Esophagus muscularis mucosa (tissue), 4 donors: ENCODE data around the gene CCRL2. TPM values are rescaled to one million over a fixed set of nuclear protein-coding genes. Genes with fewer than 3 reads are reported as not detected.
"Not testable (repeated sequence)": the region's sequence is repeated elsewhere in the genome, so short reads cannot be mapped to it uniquely, and the experiment has no call there.

Experiments
- DNase-seq: peaks from one replicate; pipeline ENCODE4 v3.0.0-alpha.2; 2017; ENCODE audit errors: extremely low spot score
- H3K27ac ChIP-seq, 4 donors: fragments of 200-600 bp; sonication (generic); replicated peaks in 1 of 4; 1 replicate in 3 of 4; 2 replicates in 1 of 4; pipeline ENCODE4 v1.5.1; 2016 to 2019; ENCODE audit warnings: mild to moderate bottlenecking in 1 of 4
- H3K27me3 ChIP-seq, 4 donors: fragments of 200-600 bp; sonication (generic); one replicate each; pipeline versions ENCODE4 v1.5.1 to v1.6.0; 2016 to 2019
- H3K36me3 ChIP-seq, 4 donors: fragments of 200-600 bp; sonication (generic); one replicate each; pipeline ENCODE4 v1.5.1; 2016 to 2019
- H3K4me1 ChIP-seq, 4 donors: fragments of 200-600 bp; sonication (generic); one replicate each; pipeline ENCODE4 v1.5.1; 2016 to 2019
- H3K4me3 ChIP-seq, 4 donors: fragments of 200-600 bp; sonication (generic); 1 replicate in 2 of 4; 2 replicates in 2 of 4; pipeline ENCODE4 v1.5.1; 2016 to 2019; ENCODE audit warnings: mild to moderate bottlenecking in 4 of 4, moderate library complexity in 1 of 4
- H3K9me3 ChIP-seq, 4 donors: fragments of 200-600 bp; sonication (generic); 1 replicate in 3 of 4; 2 replicates in 1 of 4; pipeline ENCODE4 v1.5.1; 2016 to 2019
- CTCF ChIP-seq, 3 experiments: fragments of 200-600 bp in 2 of 3; fragments of 450-650 bp in 1 of 3; sonication (generic) in 2 of 3; IDR thresholded peaks; one replicate each; pipeline ENCODE4 v1.5.1; 2017 to 2019; ENCODE audit warnings: antibody characterized with exemption in 3 of 3, mild to moderate bottlenecking in 2 of 3, moderate library complexity in 1 of 3
- EP300 ChIP-seq: sonication (generic); formaldehyde crosslinking; IDR thresholded peaks from one replicate; pipeline ENCODE4 v1.6.1; 2017; ENCODE audit warnings: antibody characterized with exemption
- POLR2A ChIP-seq: fragments of 450-650 bp; IDR thresholded peaks from one replicate; pipeline ENCODE4 v1.6.1; 2017; ENCODE audit warnings: antibody characterized with exemption, moderate library complexity, mild to moderate bottlenecking, low read depth
- POLR2AphosphoS5 ChIP-seq, 2 donors: sonication (generic); formaldehyde crosslinking; IDR thresholded peaks; one replicate each; pipeline ENCODE4 v1.6.1; 2017; ENCODE audit warnings: antibody characterized with exemption in 2 of 2
- WGBS: methylation state at CpG from one replicate; pipeline ENCODE4 v1.1.5; 2018; 5-methylcytosine and 5-hydroxymethylcytosine counted together
- intact Hi-C: fragments of 100-400 bp; cut with DNase I; formaldehyde crosslinking; loops from one replicate; pipeline ENCODE4 v1.15.1; 2023
- total RNA-seq, 4 donors: library from RNA; depleted of rRNA; stranded (reverse); fragments of >200 nt; gene quantifications; one replicate each; pipeline versions ENCODE4 v1.1.0 to v1.2.1, GENCODE V29; 2016

Gene CCRL2
- total RNA-seq, 4 donors from 2014 or later: 1.1 to 3.0 (median 2.0) TPM

GRCh38 chr3:46389306-46389705 lies 17.8 kb upstream of the CCRL2 start:
- Histone ChIP-seq H3K27me3 (peaks cover 0 to 11% (median 0%) of the 10 kb centered on the region in 4 donors), H3K4me3 (no peak overlapping the region), H3K4me1 (no peaks in the 10 kb centered on the region), H3K36me3 (no peaks in the 10 kb centered on the region), H3K9me3 (no peaks in the 10 kb centered on the region), H3K27ac (no peak overlapping the region)
- DNase-seq: no peak
- intact Hi-C loops: no loop called here
- TF ChIP-seq CTCF (IDR thresholded peaks at IDR 0.05) (no peak), EP300 (no peak), POLR2AphosphoS5 (IDR thresholded peaks at IDR 0.05) (no peak), POLR2A (no peak)
- whole genome bisulfite sequencing: 84% methylated on average over 6 of the region's 6 CpGs

GRCh38 chr3:46391526-46391925 lies 15.5 kb upstream of the CCRL2 start:
- DNase-seq, H3K4me3 ChIP-seq, H3K36me3 ChIP-seq, H3K4me1 ChIP-seq, intact Hi-C loops, H3K27ac ChIP-seq, H3K27me3 ChIP-seq, H3K9me3 ChIP-seq: not testable (repeated sequence)
- WGBS: 89% methylated on average over 5 of the region's 5 CpGs

DNA sequence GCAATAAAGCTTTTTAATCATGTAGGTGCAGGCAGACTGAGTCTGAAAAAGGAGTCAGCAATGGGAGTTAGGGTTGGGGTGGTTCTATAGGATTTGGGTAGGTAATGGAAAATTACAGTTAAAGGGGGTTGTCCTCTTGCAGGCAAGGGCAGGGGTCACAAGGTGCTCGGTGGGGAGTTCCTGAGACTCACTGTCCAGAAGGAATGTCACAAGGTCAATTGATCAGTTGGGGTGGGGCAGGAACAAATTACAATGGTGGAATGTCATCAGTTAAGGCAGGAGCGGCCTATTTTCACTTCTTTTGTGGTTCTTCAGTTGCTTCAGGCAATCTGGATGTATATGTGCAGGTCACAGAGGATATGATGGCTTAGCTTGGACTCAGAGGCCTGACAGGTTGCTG lies 14.0 kb upstream of the CCRL2 start:
- Histone ChIP-seq H3K4me1 (no peaks in the 10 kb centered on the region), H3K4me3 (no peak overlapping the region), H3K27ac (no peak overlapping the region), H3K36me3 (no peaks in the 10 kb centered on the region), H3K27me3 (no peaks in the 10 kb centered on the region), H3K9me3 (no peaks in the 10 kb centered on the region)
- TF ChIP-seq POLR2AphosphoS5 (IDR thresholded peaks at IDR 0.05) (no peak), CTCF (IDR thresholded peaks at IDR 0.05) (no peak), EP300 (no peak), POLR2A (no peak)
- WGBS: 68% methylated on average over 2 of the region's 2 CpGs
- DNase-seq: no peak
- intact Hi-C loops: no loop called here

DNA sequence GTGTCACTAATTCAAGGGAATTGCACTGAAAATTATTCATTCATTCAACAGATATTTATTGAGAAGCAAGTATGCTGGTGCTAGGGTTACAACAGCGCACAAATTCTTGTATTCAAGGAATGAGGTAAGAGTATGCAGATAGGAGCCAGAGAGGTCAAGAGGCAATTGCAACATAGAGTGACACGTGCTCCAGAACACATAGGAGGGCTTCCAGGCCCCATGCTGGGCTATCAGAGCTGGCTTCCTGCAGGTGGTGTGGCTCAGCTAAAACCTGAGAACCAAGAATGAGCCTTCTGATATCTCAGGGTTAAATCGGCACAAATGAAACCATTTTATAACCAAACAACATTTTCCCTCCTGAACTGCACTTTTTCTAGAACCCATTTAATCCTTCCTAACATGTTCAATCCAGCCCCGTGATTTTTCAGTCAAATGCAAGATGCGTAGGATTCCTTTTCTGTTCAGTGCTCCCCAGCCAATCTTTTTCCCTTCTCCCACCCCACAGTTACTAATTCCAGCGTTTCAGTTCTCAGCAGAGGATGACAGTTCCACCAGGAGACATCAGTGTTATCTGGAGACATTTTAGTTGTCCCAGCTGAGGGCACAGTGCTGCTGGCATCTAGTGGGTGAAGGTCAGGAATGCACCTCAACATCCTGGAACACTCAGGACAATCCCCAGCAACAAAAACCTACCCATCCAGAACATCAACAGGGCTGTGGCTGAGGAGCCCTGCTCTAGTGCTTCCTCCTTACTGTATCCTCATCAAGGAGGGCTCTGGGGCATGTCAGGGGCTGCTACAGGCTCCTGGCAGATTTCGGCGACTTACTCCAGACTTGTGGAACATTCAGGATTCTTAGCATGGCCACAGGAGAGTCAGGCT lies 13.3 kb upstream of the CCRL2 start:
- no peak overlapping the region for H3K27ac ChIP-seq
- WGBS: 81% methylated on average over 8 of the region's 8 CpGs
- no peaks in the 10 kb centered on the region for H3K9me3 ChIP-seq
- H3K27me3 ChIP-seq: no peaks in the 10 kb centered on the region
- intact Hi-C loops: no loop called here
- DNase-seq: no peak
- TF ChIP-seq POLR2AphosphoS5 (IDR thresholded peaks at IDR 0.05) (no peak), EP300 (no peak), POLR2A (no peak), CTCF (IDR thresholded peaks at IDR 0.05) (no peak)
- H3K4me1 ChIP-seq: no peaks in the 10 kb centered on the region
- H3K4me3 ChIP-seq: no peak overlapping the region
- H3K36me3 ChIP-seq: no peaks in the 10 kb centered on the region

DNA sequence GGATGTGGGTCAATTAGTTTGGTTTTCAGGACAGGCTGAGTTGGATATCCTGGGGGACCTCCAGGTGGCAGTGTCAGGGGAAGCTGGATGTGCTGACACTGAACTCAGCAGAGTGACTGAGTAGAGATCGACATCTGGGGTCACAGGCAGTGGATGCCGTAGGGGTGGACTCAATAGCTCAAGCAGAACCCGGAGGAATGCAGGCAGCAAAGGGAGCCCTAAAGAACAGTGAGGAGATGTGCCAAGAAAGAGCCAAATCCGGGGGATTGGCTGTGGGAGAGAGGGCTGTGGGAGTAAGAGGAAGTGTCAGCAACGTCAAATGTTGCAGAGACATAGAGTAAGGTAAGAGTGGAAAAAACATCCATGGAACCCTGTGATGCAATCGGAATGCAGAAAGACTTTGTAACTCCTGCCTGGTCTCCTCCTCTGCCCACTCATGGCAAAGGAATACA lies 11.8 kb upstream of the CCRL2 start:
- Histone ChIP-seq H3K27me3 (no peaks in the 10 kb centered on the region), H3K4me3 (no peak overlapping the region), H3K36me3 (no peaks in the 10 kb centered on the region), H3K4me1 (no peaks in the 10 kb centered on the region), H3K9me3 (no peaks in the 10 kb centered on the region), H3K27ac (no peak overlapping the region)
- intact Hi-C loops: no loop called here
- DNase-seq: no peak
- WGBS: 70% methylated on average over 6 of the region's 6 CpGs
- TF ChIP-seq CTCF (IDR thresholded peaks at IDR 0.05) (no peak), POLR2A (no peak), EP300 (no peak), POLR2AphosphoS5 (IDR thresholded peaks at IDR 0.05) (no peak)
